Ramos (cell line): ENCODE measurements around the gene FAM53A.

ENCODE experiments used
- in situ Hi-C: fragments of 300-500 bp; cut with MboI; formaldehyde crosslinking; loops from one replicate; pipeline ENCODE4 v1.14.3; 2022; ENCODE audit warnings: low sequenced_read_pairs; ENCODE audit not compliant: unreplicated experiment

FAM53A gene

GRCh38 chr4:1683736-1684505, at the start of gene FAM53A:
FAM53A (minus strand) TSS chr4:1684313; CDS start chr4:1668741, 15,572 bp downstream.
- in situ Hi-C loops = no loop called here

GRCh38 chr4:1732911-1733310, 48.8 kb upstream of the FAM53A start:
- in situ Hi-C loops = no loop called here

DNA sequence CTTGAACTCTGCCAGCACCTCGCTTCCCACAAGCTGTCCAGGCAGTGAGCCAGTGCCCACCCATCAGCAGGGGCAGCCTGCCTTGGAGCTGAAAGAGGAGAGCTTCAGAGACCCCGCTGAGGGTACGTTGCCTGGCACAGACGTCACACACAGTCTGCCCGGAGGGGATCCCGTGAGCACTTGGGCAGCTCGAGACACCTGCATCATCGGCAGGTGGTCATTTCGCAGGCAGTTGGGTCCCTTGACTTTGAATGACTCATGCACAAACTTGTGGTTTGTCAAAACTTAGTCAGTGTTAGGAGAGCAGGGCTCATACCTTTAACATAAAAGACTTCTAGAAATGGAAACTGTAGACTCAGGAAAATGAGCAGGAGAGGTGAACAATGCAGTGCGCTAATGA, 47.1 kb upstream of the FAM53A start:
- in situ Hi-C loops = no loop called here

GRCh38 chr4:1730532-1731135, 46.5 kb upstream of the FAM53A start:
- in situ Hi-C loops = no loop called here

GRCh38 chr4:1728061-1728980, 44.2 kb upstream of the FAM53A start:
- in situ Hi-C loops = loop anchor here (5.0 kb wide), 1 partner anchor 36 kb away; no protein-coding TSS in a partner anchor

DNA sequence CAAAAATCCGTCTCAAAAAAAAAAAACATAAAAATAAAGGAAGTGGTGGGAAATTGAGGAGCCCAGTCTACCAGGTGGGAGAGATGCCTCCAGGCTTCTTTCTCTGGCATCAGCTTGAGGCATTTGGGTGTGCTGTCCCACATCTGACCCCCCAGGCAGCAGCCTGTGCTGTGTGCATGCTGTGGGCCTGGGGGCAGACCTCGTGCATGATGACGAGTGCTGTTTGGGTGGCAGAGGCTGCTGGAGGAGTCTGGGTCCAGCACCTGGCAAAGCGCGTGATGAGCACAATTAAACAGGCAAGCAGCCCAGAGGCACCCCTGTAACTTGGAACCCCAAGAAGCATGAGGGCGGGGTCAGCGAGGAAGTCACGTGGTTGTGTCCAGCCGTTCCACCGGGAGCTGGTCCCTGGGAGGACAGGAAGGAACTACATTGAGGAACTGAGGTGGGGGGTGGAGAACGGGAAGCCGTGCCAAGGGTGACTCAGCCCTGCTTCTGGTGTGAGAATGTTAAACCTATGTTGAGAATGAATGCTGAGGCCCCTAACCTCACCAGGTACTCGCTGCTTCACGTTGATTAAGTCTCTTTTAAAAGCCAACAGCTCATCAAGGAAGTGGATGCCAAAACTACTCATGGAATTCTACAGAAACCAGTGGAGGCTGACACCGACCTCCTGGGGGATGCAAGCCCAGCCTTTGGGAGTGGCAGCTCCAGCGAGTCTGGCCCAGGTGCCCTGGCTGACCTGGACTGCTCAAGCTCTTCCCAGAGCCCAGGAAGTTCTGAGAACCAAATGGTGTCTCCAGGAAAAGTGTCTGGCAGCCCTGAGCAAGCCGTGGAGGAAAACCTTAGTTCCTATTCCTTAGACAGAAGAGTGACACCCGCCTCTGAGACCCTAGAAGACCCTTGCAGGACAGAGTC, 43.3 kb upstream of the FAM53A start:
- in situ Hi-C loops = loop anchor here (5.0 kb wide), 1 partner anchor 35 kb away; no protein-coding TSS in a partner anchor

DNA sequence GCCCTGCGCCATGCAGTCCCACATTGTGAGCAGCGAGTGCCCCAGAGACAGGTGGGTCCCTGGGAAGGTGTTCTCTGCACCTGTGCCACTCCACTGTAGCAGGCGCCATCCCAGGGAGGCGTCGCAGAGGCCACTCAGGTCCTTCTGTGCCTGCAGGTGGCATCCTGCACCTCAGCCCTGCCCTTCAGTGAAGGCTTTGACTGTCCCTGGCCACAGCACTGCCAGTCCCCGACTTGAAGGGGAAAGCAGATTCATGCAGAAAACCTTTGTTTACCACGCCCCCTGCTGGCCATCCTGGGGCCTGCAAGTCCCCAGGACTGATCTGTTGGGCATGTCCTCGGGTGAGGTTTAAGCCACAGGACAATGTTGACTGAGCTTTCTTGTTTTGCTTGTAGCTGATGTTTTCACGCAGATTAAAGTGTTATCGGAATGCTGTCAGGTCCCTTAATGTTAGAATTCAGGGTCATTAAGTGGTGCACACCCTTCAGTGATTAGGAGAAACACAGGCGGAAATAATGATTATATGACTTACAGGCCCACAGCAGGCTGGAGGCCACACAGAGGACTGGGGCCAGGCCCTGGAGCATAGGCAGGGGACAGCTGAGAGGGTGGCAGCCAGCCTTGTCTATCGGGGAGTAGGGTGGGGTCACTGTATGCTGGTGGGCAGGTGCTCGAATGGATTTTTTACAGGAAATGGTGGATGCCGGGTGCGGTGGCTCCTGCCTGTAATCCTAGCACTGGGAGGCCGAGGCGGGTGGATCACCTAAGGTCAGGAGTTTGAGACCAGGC, 42.2 kb upstream of the FAM53A start:
- in situ Hi-C loops = loop anchor here (5.0 kb wide), 1 partner anchor 34 kb away; no protein-coding TSS in a partner anchor

- in situ Hi-C loops = loop anchor here (5.0 kb wide), 1 partner anchor 33 kb away; no protein-coding TSS in a partner anchor
These were observed 41.4 kb upstream of the FAM53A start for GRCh38 chr4:1725521-1725920.

DNA sequence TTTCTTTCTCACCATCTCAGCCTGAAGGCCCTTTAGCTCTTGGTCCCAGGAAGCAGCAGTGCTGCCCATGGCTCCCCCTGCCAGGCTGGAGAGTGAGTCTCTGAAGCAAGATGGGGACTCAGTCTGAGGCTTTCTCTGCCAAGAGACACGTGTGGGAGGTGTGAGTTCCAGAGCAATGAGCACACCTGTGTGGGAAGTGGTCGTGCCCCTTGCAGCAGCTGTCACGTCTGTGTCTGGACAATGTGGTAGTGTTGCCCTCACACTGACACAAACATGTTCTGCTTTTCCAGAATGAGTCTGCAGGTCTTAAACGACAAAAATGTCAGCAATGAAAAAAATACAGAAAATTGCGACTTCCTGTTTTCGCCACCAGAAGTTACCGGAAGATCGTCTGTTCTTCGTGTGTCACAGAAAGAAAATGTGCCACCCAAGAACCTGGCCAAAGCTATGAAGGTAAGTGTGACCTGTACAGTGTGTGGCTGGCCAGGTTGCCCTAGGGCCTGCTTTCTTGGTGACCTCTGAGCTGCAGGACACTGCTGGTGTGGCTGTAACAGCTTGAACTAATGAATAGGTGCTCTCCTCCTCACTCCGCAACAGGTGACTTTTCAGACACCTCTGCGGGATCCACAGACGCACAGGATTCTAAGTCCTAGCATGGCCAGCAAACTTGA, 39.2 kb upstream of the FAM53A start:
- in situ Hi-C loops = loop anchor here (25.0 kb wide), 1 partner anchor 1364 kb away; no protein-coding TSS in a partner anchor

DNA sequence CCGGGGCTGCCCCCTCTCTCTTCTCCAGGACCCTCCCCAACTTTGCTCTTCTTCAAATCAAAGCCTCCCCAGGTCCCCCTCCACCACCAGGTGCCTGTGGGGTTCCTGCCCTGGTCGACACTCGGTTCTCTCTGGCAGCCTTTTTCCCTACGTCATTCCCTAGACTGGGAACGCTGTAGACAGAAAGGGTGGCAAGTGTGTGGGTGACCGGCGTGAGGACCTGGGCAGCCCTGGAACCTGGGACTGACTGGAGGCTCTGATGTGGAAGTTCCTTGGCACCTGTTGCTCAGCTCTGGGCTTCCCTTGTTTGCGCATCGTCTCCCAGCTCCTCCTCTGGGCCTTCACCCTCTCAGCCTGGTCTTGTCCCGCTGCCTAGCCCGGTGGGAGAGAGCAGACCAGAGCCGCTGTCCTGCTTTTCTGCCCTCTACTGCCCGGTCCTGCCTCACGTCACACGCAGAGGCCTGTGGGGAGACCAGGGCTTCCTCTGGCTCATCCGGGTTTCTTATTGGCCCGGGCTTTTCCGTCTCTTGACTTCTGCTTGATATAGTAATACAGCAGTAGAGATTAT, 38.5 kb upstream of the FAM53A start:
- in situ Hi-C loops = loop anchor here (25.0 kb wide), 1 partner anchor 1365 kb away; no protein-coding TSS in a partner anchor

DNA sequence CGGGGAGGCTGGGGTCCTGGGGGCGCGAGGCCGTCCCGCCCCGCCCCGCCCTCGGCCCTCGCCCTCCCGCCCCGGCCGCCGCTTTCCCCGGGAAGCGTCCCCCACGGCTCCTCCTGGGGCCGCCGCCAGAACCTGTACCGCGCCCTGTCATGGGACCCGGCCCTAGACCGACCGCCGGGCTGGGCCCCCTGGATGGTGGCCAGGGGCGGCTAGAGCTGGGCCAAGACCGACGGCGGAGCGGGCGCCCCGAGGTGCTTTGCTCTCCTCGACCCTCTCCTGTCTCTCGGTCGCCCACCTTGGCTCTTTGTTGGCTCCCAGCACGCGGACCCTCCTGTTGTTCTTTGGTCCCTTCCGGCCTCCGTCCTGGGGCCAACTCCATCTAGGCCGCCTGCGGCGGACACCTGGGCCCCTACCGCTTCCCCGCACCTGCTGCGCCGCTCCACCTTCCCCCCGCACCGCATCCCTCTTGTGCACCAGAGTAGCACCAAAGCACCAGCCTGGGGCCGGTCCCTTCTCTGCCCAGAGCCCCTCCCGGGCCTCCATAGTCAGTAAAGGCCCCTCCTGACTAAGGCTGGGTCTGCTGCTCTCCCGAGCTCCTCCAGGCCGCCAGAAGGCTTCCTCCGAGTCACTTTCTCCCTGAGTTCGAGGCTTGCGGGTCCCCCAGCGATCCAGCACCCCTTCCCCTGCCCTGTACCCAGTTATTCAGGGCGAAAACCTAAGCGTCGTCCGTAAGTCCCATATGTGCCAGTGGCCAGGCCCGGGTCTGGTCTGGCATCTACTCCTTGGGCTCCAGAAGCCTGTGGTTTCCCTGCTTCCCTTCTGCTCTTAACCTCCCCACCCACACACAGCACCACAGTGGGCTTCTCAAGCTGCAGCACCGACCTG, 37.8 kb upstream of the FAM53A start:
- in situ Hi-C loops = loop anchor here (25.0 kb wide), 1 partner anchor 1365 kb away; no protein-coding TSS in a partner anchor

- in situ Hi-C loops = loop anchor here (25.0 kb wide), 1 partner anchor 1366 kb away; no protein-coding TSS in a partner anchor
These were observed 37.0 kb upstream of the FAM53A start, which contains the start of the genes TACC3 and TMEM129 for GRCh38 chr4:1721003-1721665. TACC3 (plus strand) TSS chr4:1721521; CDS start chr4:1723422, 1,901 bp downstream. TMEM129 (minus strand) TSS chr4:1721323; CDS start chr4:1720837, 486 bp downstream.

- in situ Hi-C loops = loop anchor here (25.0 kb wide), 1 partner anchor 1367 kb away; no protein-coding TSS in a partner anchor
These were observed 36.3 kb upstream of the FAM53A start for GRCh38 chr4:1720163-1720983.

GRCh38 chr4:1718095-1718850, 34.2 kb upstream of the FAM53A start:
- in situ Hi-C loops = loop anchor here (25.0 kb wide), 1 partner anchor 1369 kb away; no protein-coding TSS in a partner anchor
